HepG2 (cell line): ENCODE measurements around the gene AP4M1. TPM values are rescaled to one million over a fixed set of nuclear protein-coding genes. Genes with fewer than 3 reads are reported as not detected.

ENCODE experiments used
- AGO2 ChIP-seq: fragments of 200-400 bp; formaldehyde crosslinking; optimal IDR thresholded peaks from 2 replicates; pipeline ENCODE3; 2017; ENCODE audit warnings: mild to moderate bottlenecking, low read depth, low read length, moderate library complexity
- ETS1 ChIP-seq: sonication (generic); formaldehyde crosslinking; IDR thresholded peaks from 2 replicates; pipeline ENCODE4 v1.4.0; 2020; ENCODE audit warnings: missing genetic modification reagents
- GTF2F1 ChIP-seq: fragments of 150-350 bp; IDR thresholded peaks from 2 replicates; pipeline ENCODE4 v1.6.1; 2014; ENCODE audit warnings: low read length
- KDM5A ChIP-seq: fragments of 200-600 bp; sonication (generic); IDR thresholded peaks from 2 replicates; pipeline ENCODE4 v1.7.0; 2018; ENCODE audit warnings: antibody characterized with exemption, mild to moderate bottlenecking, low read length, borderline replicate concordance
- KMT2A ChIP-seq: sonication (generic); formaldehyde crosslinking; IDR thresholded peaks from 2 replicates; pipeline ENCODE4 v1.4.0; 2020; ENCODE audit warnings: missing genetic modification reagents
- MAX ChIP-seq: IDR thresholded peaks from 2 replicates; pipeline ENCODE4 v1.6.1; 2012; ENCODE audit warnings: inconsistent platforms
- PCBP2 ChIP-seq: fragments of 200-400 bp; formaldehyde crosslinking; optimal IDR thresholded peaks from 2 replicates; pipeline ENCODE3; 2018; ENCODE audit warnings: low read length, low read depth; ENCODE audit not compliant: poor library complexity, severe bottlenecking
- PHF20 ChIP-seq: sonication (generic); formaldehyde crosslinking; IDR thresholded peaks from 2 replicates; pipeline ENCODE4 v1.5.0; 2020; ENCODE audit warnings: mild to moderate bottlenecking, missing genetic modification reagents
- RELA ChIP-seq: sonication (generic); formaldehyde crosslinking; IDR thresholded peaks from 2 replicates; pipeline ENCODE4 v1.4.0; 2020; ENCODE audit warnings: missing genetic modification reagents
- SALL1 ChIP-seq: sonication (generic); formaldehyde crosslinking; IDR thresholded peaks from 2 replicates; pipeline ENCODE4 v1.8.0; 2022; ENCODE audit warnings: mild to moderate bottlenecking, missing genetic modification reagents
- SAP130 ChIP-seq: IDR thresholded peaks from 2 replicates; pipeline ENCODE4 v1.6.1; 2016; ENCODE audit warnings: low read depth
- SOX13 ChIP-seq, 3 experiments: fragments of 450-650 bp in 1 of 3; sonication (generic) in 1 of 3; formaldehyde crosslinking in 1 of 3; IDR thresholded peaks in 2 of 3; conservative IDR thresholded peaks in 1 of 3; 2 replicates each; pipeline versions ENCODE4 v1.5.0 to v1.6.1; 2016 to 2020; ENCODE audit warnings: antibody characterized with exemption in 1 of 3, mild to moderate bottlenecking in 1 of 3, missing compliant biosample characterization in 1 of 3, missing genetic modification reagents in 1 of 3, moderate library complexity in 1 of 3
- TFDP2 ChIP-seq: sonication (generic); formaldehyde crosslinking; IDR thresholded peaks from 2 replicates; pipeline ENCODE4 v1.4.0; 2020; ENCODE audit warnings: missing genetic modification reagents
- ZBTB20 ChIP-seq: sonication (generic); formaldehyde crosslinking; IDR thresholded peaks from 2 replicates; pipeline ENCODE4 v1.8.1; 2023; ENCODE audit warnings: missing genetic modification reagents, low read depth, mild to moderate bottlenecking, borderline replicate concordance
- ZNF138 ChIP-seq: sonication (generic); formaldehyde crosslinking; IDR thresholded peaks from 2 replicates; pipeline ENCODE4 v1.5.0; 2020; ENCODE audit warnings: mild to moderate bottlenecking, low read depth, missing genetic modification reagents
- ZNF180 ChIP-seq: sonication (generic); formaldehyde crosslinking; IDR thresholded peaks from 2 replicates; pipeline ENCODE4 v1.4.0; 2020; ENCODE audit warnings: low read depth, missing genetic modification reagents, borderline replicate concordance
- ZNF224 ChIP-seq: sonication (generic); formaldehyde crosslinking; IDR thresholded peaks from 2 replicates; pipeline ENCODE4 v1.5.0; 2020; ENCODE audit warnings: mild to moderate bottlenecking, missing genetic modification reagents
- ZNF337 ChIP-seq: sonication (generic); formaldehyde crosslinking; IDR thresholded peaks from 2 replicates; pipeline ENCODE4 v1.5.1; 2020; ENCODE audit warnings: missing genetic modification reagents, low read depth, mild to moderate bottlenecking, borderline replicate concordance
- ZNF44 ChIP-seq: sonication (generic); formaldehyde crosslinking; IDR thresholded peaks from 2 replicates; pipeline ENCODE4 v1.5.1; 2020; ENCODE audit warnings: mild to moderate bottlenecking, missing genetic modification reagents
- ZNF652 ChIP-seq: IDR thresholded peaks from 2 replicates; pipeline ENCODE4 v1.6.1; 2016; ENCODE audit warnings: low read depth, borderline replicate concordance
- ZNF703 ChIP-seq: sonication (generic); formaldehyde crosslinking; IDR thresholded peaks from 2 replicates; pipeline ENCODE4 v1.5.1; 2020; ENCODE audit warnings: missing genetic modification reagents, mild to moderate bottlenecking, moderate library complexity, borderline replicate concordance
- polyA plus RNA-seq, 8 experiments: library from polyadenylated mRNA; depleted of rRNA in 3 of 8; stranded (reverse) in 7 of 8; unstranded in 1 of 8; fragments of >200 nt; fragmentation: Illumina TruSeq in 4 of 8; extraction: Trizol in 4 of 8; gene quantifications; 2 replicates each; pipeline versions ENCODE4 v1.2.1 to v1.2.3, GENCODE V29; 2011 to 2016; ENCODE audit warnings: low read depth in 4 of 8, missing spikeins in 1 of 8, mixed read lengths in 1 of 8; ENCODE audit not compliant: insufficient read depth in 1 of 8
- total RNA-seq, 5 experiments: library from RNA; depleted of rRNA; stranded (reverse); fragments of >200 nt; fragmentation: Illumina TruSeq; extraction: Trizol; gene quantifications; 2 replicates each; pipeline ENCODE4 v1.2.3, GENCODE V29; 2016; ENCODE audit warnings: low read depth in 1 of 5
- TF ChIP-seq, protein P1 (sequence below): sonication (generic); formaldehyde crosslinking; IDR thresholded peaks from 2 replicates; pipeline ENCODE4 v1.9.0; 2022; ENCODE audit warnings: missing genetic modification reagents, mild to moderate bottlenecking, borderline replicate concordance
- TF ChIP-seq, protein P2 (sequence below): IDR thresholded peaks from 2 replicates; pipeline ENCODE4 v1.6.1; 2016

Gene AP4M1
- total and polyA plus RNA-seq, 2 of the 13 experiments (the other 11 are each of a cell fraction or from before 2014, with no cell fraction given): 6.3 to 9.7 TPM

DNA sequence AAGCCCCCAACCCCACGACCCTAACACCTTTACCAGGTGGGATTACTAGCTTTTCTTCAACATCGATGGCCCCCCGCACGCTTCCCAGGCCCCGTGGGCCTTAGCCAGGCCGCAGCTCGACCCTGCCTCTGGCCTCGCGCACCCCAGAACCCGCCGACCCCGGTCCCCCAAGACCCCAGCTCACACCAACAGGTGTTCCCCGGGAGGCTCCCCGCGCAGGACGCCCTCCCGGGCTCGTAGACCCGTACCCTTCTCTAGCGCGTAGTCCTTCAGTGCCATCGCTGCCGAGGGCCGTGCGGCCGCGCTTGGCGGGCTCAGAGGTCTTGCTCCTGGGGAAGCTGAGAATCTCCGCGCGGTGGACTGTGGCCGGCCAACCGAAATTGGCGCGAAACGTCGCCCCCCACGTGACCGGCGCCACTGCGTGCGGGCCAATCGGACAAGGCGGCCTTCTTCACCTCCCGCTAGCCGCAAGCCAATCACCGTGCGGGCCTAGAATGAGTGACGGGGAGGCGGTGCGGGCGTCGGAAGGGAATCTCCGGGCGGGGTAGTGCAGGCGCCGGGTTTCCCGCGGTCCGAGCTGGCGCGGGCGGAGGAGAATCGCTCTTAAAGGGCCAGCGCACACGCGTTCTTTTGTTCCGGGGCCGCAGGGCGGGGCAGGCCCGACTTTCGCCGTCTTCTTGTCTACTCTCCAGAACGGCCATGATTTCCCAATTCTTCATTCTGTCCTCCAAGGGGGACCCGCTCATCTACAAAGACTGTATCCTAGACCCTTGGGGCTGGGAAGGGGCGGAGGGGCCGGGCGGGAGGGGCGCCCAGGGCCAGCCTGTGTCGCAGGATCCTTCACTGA, at the start of gene AP4M1, which contains the start of gene MCM7 (continued):
- peak; percentile 98 for TF ChIP-seq TFDP2 (CRISPR knock-in tag)
- no peak for TF ChIP-seq SOX13 (IDR thresholded peaks at IDR 0.05)
- TF ChIP-seq SOX13 (CRISPR knock-in tag; conservative IDR thresholded peaks at IDR 0.05 in 1 of 2, IDR thresholded peaks at IDR 0.05 in 1 of 2): peak in 1 of 2 experiments; percentile 20; a peak in 1 of 4 replicates
- TF ChIP-seq, protein P1, sequence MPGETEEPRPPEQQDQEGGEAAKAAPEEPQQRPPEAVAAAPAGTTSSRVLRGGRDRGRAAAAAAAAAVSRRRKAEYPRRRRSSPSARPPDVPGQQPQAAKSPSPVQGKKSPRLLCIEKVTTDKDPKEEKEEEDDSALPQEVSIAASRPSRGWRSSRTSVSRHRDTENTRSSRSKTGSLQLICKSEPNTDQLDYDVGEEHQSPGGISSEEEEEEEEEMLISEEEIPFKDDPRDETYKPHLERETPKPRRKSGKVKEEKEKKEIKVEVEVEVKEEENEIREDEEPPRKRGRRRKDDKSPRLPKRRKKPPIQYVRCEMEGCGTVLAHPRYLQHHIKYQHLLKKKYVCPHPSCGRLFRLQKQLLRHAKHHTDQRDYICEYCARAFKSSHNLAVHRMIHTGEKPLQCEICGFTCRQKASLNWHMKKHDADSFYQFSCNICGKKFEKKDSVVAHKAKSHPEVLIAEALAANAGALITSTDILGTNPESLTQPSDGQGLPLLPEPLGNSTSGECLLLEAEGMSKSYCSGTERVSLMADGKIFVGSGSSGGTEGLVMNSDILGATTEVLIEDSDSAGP: peak; percentile 100
- peak; percentile 40; the same call in 1 of the 2 replicates for TF ChIP-seq ZBTB20 (CRISPR knock-in tag)
- peak; percentile 72 for TF ChIP-seq SALL1 (CRISPR knock-in tag)
- TF ChIP-seq ZNF337: peak; percentile 65
- no peak for TF ChIP-seq PCBP2
- no peak; the same call in 1 of the 2 replicates for TF ChIP-seq ZNF703
- TF ChIP-seq PHF20 (CRISPR knock-in tag): peak; percentile 23; the same call in 1 of the 2 replicates
- no peak for TF ChIP-seq KMT2A (CRISPR knock-in tag)
- TF ChIP-seq KDM5A: peak; percentile 66
- TF ChIP-seq ZNF180 (CRISPR knock-in tag): no peak
- peak; percentile 90 for TF ChIP-seq SAP130 (CRISPR knock-in tag)
- TF ChIP-seq MAX: peak; percentile 85
- peak; percentile 72 for TF ChIP-seq ZNF44 (CRISPR knock-in tag)
- no peak; the same call in 1 of the 2 replicates for TF ChIP-seq RELA
- no peak; the same call in 1 of the 2 replicates for TF ChIP-seq ZNF224
- TF ChIP-seq ZNF138 (CRISPR knock-in tag): 0 out of 2 replicates have a peak, but pooled peaks have one; percentile 69
- TF ChIP-seq ETS1 (CRISPR knock-in tag): no peak
- no peak for TF ChIP-seq ZNF652
- TF ChIP-seq AGO2: peak; percentile 86
- TF ChIP-seq, protein P2, sequence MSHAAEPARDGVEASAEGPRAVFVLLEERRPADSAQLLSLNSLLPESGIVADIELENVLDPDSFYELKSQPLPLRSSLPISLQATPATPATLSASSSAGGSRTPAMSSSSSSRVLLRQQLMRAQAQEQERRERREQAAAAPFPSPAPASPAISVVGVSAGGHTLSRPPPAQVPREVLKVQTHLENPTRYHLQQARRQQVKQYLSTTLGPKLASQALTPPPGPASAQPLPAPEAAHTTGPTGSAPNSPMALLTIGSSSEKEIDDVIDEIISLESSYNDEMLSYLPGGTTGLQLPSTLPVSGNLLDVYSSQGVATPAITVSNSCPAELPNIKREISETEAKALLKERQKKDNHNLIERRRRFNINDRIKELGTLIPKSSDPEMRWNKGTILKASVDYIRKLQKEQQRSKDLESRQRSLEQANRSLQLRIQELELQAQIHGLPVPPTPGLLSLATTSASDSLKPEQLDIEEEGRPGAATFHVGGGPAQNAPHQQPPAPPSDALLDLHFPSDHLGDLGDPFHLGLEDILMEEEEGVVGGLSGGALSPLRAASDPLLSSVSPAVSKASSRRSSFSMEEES: peak; percentile 55
- 0 out of 2 replicates have a peak, but pooled peaks have one; percentile 22 for TF ChIP-seq GTF2F1
